K562 (cell line): Measurements from ENCODE around the gene NDUFS5. TPM values are rescaled to one million over a fixed set of nuclear protein-coding genes. Genes with fewer than 3 reads are reported as not detected.

Experiments used
- ATAC-seq: fragments of 200-7000 bp; cut with Tn5 transposase; 3 replicates; pipeline ENCODE4 v1.9.1; 2020; ENCODE audit warnings: moderate library complexity
- BruUV-seq: library from RNA; stranded (reverse); fragments of 400-500 nt; replicated peaks from 2 replicates; lab custom pipeline; 2021; lab: Mats Ljungman, UMichigan
- CTCF ChIA-PET: fragments of 300-600 bp; formaldehyde crosslinking; extraction: SDS; loops from one replicate; lab custom pipeline; 2021; ENCODE audit warnings: low intra/inter-chr PET ratio; lab: Yijun Ruan, JAX
- POLR2A ChIA-PET: fragments of 300-600, 350-650 bp; sonication (Branson Sonifier 250); formaldehyde crosslinking; extraction: SDS; loops from one replicate; lab custom pipeline; 2021; ENCODE audit warnings: antibody characterized with exemption, inconsistent platforms; lab: Yijun Ruan, JAX
- DNase-seq, 4 experiments: peaks; one replicate each; pipeline versions ENCODE4 v3.0.0 to v3.0.0-alpha.2; 2011 to 2018; ENCODE audit warnings: low spot score in 3 of 4, mixed read lengths in 3 of 4; ENCODE audit errors: extremely low read depth in 1 of 4
- FAIRE-seq: peaks from 2 replicates; lab custom pipeline; 2011; peaks lifted over from hg19 to GRCh38; lab: Jason Lieb, UNC
- H2AFZ ChIP-seq: 2 replicates; pipeline ENCODE4 v1.6.0; 2011; ENCODE audit warnings: low read depth, low read length, control low read depth, inconsistent platforms
- H3K27ac ChIP-seq: fragments of 200-600 bp; 3 replicates; pipeline ENCODE4 v1.8.0; 2011; ENCODE audit warnings: low read depth, mild to moderate bottlenecking, control low read depth, inconsistent platforms, low read length, moderate library complexity, mixed read lengths; ENCODE audit errors: extremely low read depth
- H3K27me3 ChIP-seq, 2 experiments: fragments of 300-600 bp in 1 of 2; 2 replicates in 1 of 2; 3 replicates in 1 of 2; pipeline versions ENCODE4 v1.6.0 to v1.8.0; 2011; ENCODE audit warnings: inconsistent platforms in 2 of 2, low read length in 2 of 2, mild to moderate bottlenecking in 1 of 2, mixed read lengths in 1 of 2, moderate library complexity in 1 of 2; ENCODE audit not compliant: control insufficient read depth in 2 of 2, insufficient read depth in 2 of 2
- H3K36me3 ChIP-seq: fragments of 300-600 bp; 3 replicates; pipeline ENCODE4 v1.8.0; 2011; ENCODE audit warnings: mild to moderate bottlenecking, low read length, inconsistent platforms; ENCODE audit not compliant: control insufficient read depth, insufficient read depth
- H3K4me1 ChIP-seq, 2 experiments: fragments of 200-600 bp in 1 of 2; replicated peaks in 1 of 2; 2 replicates in 1 of 2; 3 replicates in 1 of 2; pipeline versions ENCODE4 v1.5.1 to v1.8.0; 2011; ENCODE audit warnings: inconsistent platforms in 2 of 2, low read length in 2 of 2, mild to moderate bottlenecking in 1 of 2, mixed read lengths in 1 of 2, moderate library complexity in 1 of 2; ENCODE audit not compliant: control insufficient read depth in 2 of 2, insufficient read depth in 2 of 2
- H3K4me2 ChIP-seq: 2 replicates; pipeline ENCODE4 v1.6.1; 2011; ENCODE audit warnings: low read length, control low read depth, inconsistent platforms, mixed read lengths; ENCODE audit not compliant: insufficient read depth
- H3K4me3 ChIP-seq: fragments of 200-600 bp; sonication (generic), shearing (Covaris generic); 2 replicates; pipeline ENCODE4 v1.5.1; 2016; ENCODE audit warnings: control low read depth, inconsistent platforms
- H3K79me2 ChIP-seq: fragments of 200-600 bp; 3 replicates; pipeline ENCODE4 v1.8.0; 2011; ENCODE audit warnings: low read length, inconsistent platforms; ENCODE audit not compliant: control insufficient read depth, insufficient read depth
- H3K9ac ChIP-seq, 2 experiments: 2 replicates each; pipeline versions ENCODE4 v1.6.0 to v1.6.1; 2011; ENCODE audit warnings: low read depth in 2 of 2, low read length in 2 of 2, control low read depth in 1 of 2, inconsistent platforms in 1 of 2, mild to moderate bottlenecking in 1 of 2, mixed read lengths in 1 of 2; ENCODE audit not compliant: insufficient read depth in 1 of 2
- H3K9me1 ChIP-seq: one replicate; pipeline ENCODE4 v1.6.0; 2011; ENCODE audit warnings: inconsistent platforms, mild to moderate bottlenecking, low read length, moderate library complexity; ENCODE audit not compliant: control insufficient read depth, insufficient read depth
- H3K9me3 ChIP-seq: replicated peaks from 2 replicates; pipeline ENCODE4 v1.5.1; 2011; ENCODE audit warnings: low read depth, low read length, inconsistent platforms; ENCODE audit not compliant: control insufficient read depth, insufficient read depth
- H4K20me1 ChIP-seq: replicated peaks from 2 replicates; pipeline ENCODE4 v1.6.1; 2011; ENCODE audit warnings: low read length, inconsistent platforms, mixed read lengths; ENCODE audit not compliant: control insufficient read depth, insufficient read depth
- CEBPB ChIP-seq: fragments of 450-650 bp; IDR thresholded peaks from 2 replicates; pipeline ENCODE4 v1.6.1; 2016; ENCODE audit warnings: missing genetic modification characterization, missing compliant biosample characterization
- CEBPZ ChIP-seq: fragments of 150-350 bp; IDR thresholded peaks from 2 replicates; pipeline ENCODE4 v1.6.1; 2014; ENCODE audit warnings: low read depth, mild to moderate bottlenecking, low read length, borderline replicate concordance
- HDAC8 ChIP-seq: fragments of 450-650 bp; IDR thresholded peaks from 2 replicates; pipeline ENCODE4 v1.6.1; 2016; ENCODE audit warnings: mild to moderate bottlenecking, missing genetic modification characterization, moderate library complexity, missing compliant biosample characterization
- HINFP ChIP-seq: fragments of 450-650 bp; conservative IDR thresholded peaks from 2 replicates; pipeline ENCODE4 v1.6.1; 2016; ENCODE audit warnings: missing genetic modification characterization, low read depth, mild to moderate bottlenecking, control low read depth, missing compliant biosample characterization
- MAFG ChIP-seq: fragments of 450-650 bp; conservative IDR thresholded peaks from 2 replicates; pipeline ENCODE4 v1.6.1; 2016; ENCODE audit warnings: missing genetic modification characterization, missing compliant biosample characterization
- MCM7 ChIP-seq, 2 experiments: fragments of 450-650 bp; IDR thresholded peaks; 2 replicates each; pipeline ENCODE4 v1.6.1; 2016 to 2018
- MTA3 ChIP-seq: fragments of 450-650 bp; formaldehyde crosslinking; IDR thresholded peaks from 2 replicates; pipeline ENCODE4 v1.6.1; 2017; ENCODE audit warnings: mild to moderate bottlenecking, borderline replicate concordance
- PTBP1 ChIP-seq: fragments of 200-400 bp; formaldehyde crosslinking; IDR thresholded peaks from 2 replicates; pipeline ENCODE4 v1.6.1; 2017; ENCODE audit warnings: low read depth, low read length
- TCF7L2 ChIP-seq: fragments of 150-350 bp; IDR thresholded peaks from 2 replicates; pipeline ENCODE4 v1.6.1; 2016; ENCODE audit warnings: low read depth, mild to moderate bottlenecking, low read length, moderate library complexity
- ZNF253 ChIP-seq: fragments of 250-450 bp; sonication (Bioruptor Pico); conservative IDR thresholded peaks from 2 replicates; pipeline ENCODE4 v1.6.1; 2021; ENCODE audit warnings: mild to moderate bottlenecking
- whole genome bisulfite sequencing: fragments of 100-300 bp; shearing (Covaris generic); methylation state at CpG from one replicate; pipeline ENCODE4 v1.1.6; 2016; ENCODE audit warnings: low coverage, mixed read lengths; ENCODE audit not compliant: insufficient coverage; ENCODE audit errors: missing lambda C conversion rate; 5-methylcytosine and 5-hydroxymethylcytosine counted together
- in situ Hi-C: fragments of 300-500 bp; cut with MboI; formaldehyde crosslinking; loops from 4 replicates; pipeline ENCODE4 v1.15.0; 2018; ENCODE audit warnings: inconsistent platforms, mixed read lengths
- intact Hi-C: fragments of 100-400 bp; cut with micrococcal nuclease; formaldehyde crosslinking; loops from 2 replicates; pipeline ENCODE4 v1.14.2; 2022
- polyA plus RNA-seq, 8 experiments: library from polyadenylated mRNA; depleted of rRNA in 4 of 8; stranded (reverse) in 5 of 8; unstranded in 3 of 8; fragments of >200 nt; fragmentation: Nextera tagmentation in 2 of 8; fragmentation: Illumina TruSeq in 1 of 8; extraction: Ambion mirVana in 2 of 8; extraction: Trizol in 1 of 8; gene quantifications; 2 replicates each; pipeline versions ENCODE4 v1.2.1 to v1.2.3, GENCODE V29; 2011 to 2014; ENCODE audit warnings: inconsistent platforms in 1 of 8, missing spikeins in 1 of 8
- total RNA-seq, 7 experiments: library from RNA; depleted of rRNA in 6 of 7; stranded (reverse); fragments of >200 nt in 6 of 7; fragmentation: Illumina TruSeq in 2 of 7; extraction: Trizol in 2 of 7; gene quantifications; 2 replicates each; pipeline versions ENCODE4 v1.2.1 to v1.2.3, GENCODE V29; 2011 to 2021; ENCODE audit warnings: low replicate concordance in 1 of 7
- TF ChIP-seq, protein P1 (sequence below): fragments of 450-650 bp; formaldehyde crosslinking; IDR thresholded peaks from 2 replicates; pipeline ENCODE4 v1.4.0; 2020; ENCODE audit warnings: mild to moderate bottlenecking, moderate library complexity
- TF ChIP-seq, protein P2 (sequence below): fragments of 450-650 bp; formaldehyde crosslinking; IDR thresholded peaks from 2 replicates; pipeline ENCODE4 v1.4.0; 2020; ENCODE audit warnings: mild to moderate bottlenecking, mixed read lengths

Gene NDUFS5
- total and polyA plus RNA-seq, 9 of the 15 experiments (the other 6 are each of a cell fraction or from before 2014, with no cell fraction given), result 499 to 2,737 (median 1,281) TPM

- no peak overlapping the region for H3K4me2 ChIP-seq
- no peak overlapping the region for H2AFZ ChIP-seq
- in situ Hi-C loops (no loop called here), intact Hi-C loops (no loop called here)
- FAIRE-seq (no peak), ATAC-seq (no peak), DNase-seq (no peak)
- no peaks in the 10 kb centered on the region for H3K9me3 ChIP-seq
- no TSS peak for BruUV-seq
- H3K79me2 ChIP-seq, result peaks cover 23% of the 10 kb centered on the region
- H3K4me3 ChIP-seq, result no peak overlapping the region
- no peaks in the 10 kb centered on the region for H4K20me1 ChIP-seq
- H3K36me3 ChIP-seq, result peaks cover 71% of the 10 kb centered on the region
- H3K4me1 ChIP-seq, result no peaks in the 10 kb centered on the region
- 85% methylated on average over 6 of the region's 6 CpGs for WGBS
- ChIA-PET CTCF (no interaction called here), POLR2A (interaction anchor here (1.0 kb wide), 1 partner anchor 11 kb away, joined by 3 read pairs; no protein-coding TSS in a partner anchor)
- no peaks in the 10 kb centered on the region for H3K27me3 ChIP-seq
- no peak overlapping the region for H3K27ac ChIP-seq
- no peak overlapping the region for H3K9ac ChIP-seq
- H3K9me1 ChIP-seq, result no peaks in the 10 kb centered on the region
- no peak for TF ChIP-seq ZNF253 (CRISPR knock-in tag)
- no peak for TF ChIP-seq HDAC8 (tag)
- no peak for TF ChIP-seq HINFP (tag)
- no peak for TF ChIP-seq MCM7 (IDR thresholded peaks at IDR 0.05)
- TF ChIP-seq, protein P1, sequence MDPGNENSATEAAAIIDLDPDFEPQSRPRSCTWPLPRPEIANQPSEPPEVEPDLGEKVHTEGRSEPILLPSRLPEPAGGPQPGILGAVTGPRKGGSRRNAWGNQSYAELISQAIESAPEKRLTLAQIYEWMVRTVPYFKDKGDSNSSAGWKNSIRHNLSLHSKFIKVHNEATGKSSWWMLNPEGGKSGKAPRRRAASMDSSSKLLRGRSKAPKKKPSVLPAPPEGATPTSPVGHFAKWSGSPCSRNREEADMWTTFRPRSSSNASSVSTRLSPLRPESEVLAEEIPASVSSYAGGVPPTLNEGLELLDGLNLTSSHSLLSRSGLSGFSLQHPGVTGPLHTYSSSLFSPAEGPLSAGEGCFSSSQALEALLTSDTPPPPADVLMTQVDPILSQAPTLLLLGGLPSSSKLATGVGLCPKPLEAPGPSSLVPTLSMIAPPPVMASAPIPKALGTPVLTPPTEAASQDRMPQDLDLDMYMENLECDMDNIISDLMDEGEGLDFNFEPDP (CRISPR knock-in tag), result no peak
- no peak for TF ChIP-seq CEBPZ
- TF ChIP-seq, protein P2, sequence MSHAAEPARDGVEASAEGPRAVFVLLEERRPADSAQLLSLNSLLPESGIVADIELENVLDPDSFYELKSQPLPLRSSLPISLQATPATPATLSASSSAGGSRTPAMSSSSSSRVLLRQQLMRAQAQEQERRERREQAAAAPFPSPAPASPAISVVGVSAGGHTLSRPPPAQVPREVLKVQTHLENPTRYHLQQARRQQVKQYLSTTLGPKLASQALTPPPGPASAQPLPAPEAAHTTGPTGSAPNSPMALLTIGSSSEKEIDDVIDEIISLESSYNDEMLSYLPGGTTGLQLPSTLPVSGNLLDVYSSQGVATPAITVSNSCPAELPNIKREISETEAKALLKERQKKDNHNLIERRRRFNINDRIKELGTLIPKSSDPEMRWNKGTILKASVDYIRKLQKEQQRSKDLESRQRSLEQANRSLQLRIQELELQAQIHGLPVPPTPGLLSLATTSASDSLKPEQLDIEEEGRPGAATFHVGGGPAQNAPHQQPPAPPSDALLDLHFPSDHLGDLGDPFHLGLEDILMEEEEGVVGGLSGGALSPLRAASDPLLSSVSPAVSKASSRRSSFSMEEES (CRISPR knock-in tag), result no peak
- no peak for TF ChIP-seq PTBP1
- TF ChIP-seq MAFG (tag), result no peak
- TF ChIP-seq TCF7L2, result no peak
- no peak for TF ChIP-seq MTA3
- no peak for TF ChIP-seq CEBPB (tag)
Observed at GRCh38 chr1:39034114-39034654, 8.0 kb downstream of the NDUFS5 start.
